GM06990 (cell line): Measurements from ENCODE around the gene PACSIN1.

Source experiments
- DNase-seq: peaks from one replicate; pipeline ENCODE4 v3.0.0-alpha.2; 2011; ENCODE audit not compliant: insufficient read length; ENCODE audit errors: extremely low read depth
- H3K27me3 ChIP-seq: replicated peaks from 2 replicates; pipeline ENCODE4 v1.6.0; 2011; ENCODE audit warnings: low read length; ENCODE audit not compliant: control insufficient read depth, insufficient read depth
- H3K36me3 ChIP-seq: 2 replicates; pipeline ENCODE4 v1.5.1; 2011; ENCODE audit warnings: low read length; ENCODE audit not compliant: control insufficient read depth, insufficient read depth
- H3K4me3 ChIP-seq: replicated peaks from 2 replicates; pipeline ENCODE4 v1.5.1; 2011; ENCODE audit warnings: low read depth, mild to moderate bottlenecking, control low read depth, low read length
- TF ChIP-seq, protein P1 (sequence below): IDR thresholded peaks from 2 replicates; pipeline ENCODE4 v1.5.1; 2011; ENCODE audit warnings: low read length, control low read depth, mild to moderate bottlenecking, inconsistent platforms; ENCODE audit not compliant: insufficient read depth, poor library complexity, severe bottlenecking

PACSIN1 gene

DNA sequence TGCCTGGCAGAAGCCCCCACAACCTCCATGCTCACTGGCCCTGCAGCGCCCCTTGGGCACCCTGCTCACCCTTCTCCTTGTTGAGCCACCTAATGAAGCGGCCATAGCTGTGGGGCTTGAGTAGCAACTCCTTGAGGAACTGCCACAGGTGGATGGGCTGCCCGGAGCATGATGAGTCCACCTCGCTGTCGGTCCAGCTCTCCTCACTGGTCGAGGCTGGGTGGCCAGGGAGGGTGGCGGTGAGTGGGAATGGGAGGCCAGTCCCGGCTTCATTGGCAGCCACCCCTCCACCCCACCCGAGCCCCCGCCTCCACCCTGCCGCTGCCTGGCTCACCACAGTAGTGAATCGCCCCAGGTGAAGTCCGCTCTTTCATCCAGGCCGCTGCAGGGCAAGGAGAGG is 73.3 kb downstream of the PACSIN1 start:
- DNase-seq, result no peak
- H3K27me3 ChIP-seq, result no peaks in the 10 kb centered on the region; the same call in 1 of the 2 replicates
- TF ChIP-seq, protein P1, sequence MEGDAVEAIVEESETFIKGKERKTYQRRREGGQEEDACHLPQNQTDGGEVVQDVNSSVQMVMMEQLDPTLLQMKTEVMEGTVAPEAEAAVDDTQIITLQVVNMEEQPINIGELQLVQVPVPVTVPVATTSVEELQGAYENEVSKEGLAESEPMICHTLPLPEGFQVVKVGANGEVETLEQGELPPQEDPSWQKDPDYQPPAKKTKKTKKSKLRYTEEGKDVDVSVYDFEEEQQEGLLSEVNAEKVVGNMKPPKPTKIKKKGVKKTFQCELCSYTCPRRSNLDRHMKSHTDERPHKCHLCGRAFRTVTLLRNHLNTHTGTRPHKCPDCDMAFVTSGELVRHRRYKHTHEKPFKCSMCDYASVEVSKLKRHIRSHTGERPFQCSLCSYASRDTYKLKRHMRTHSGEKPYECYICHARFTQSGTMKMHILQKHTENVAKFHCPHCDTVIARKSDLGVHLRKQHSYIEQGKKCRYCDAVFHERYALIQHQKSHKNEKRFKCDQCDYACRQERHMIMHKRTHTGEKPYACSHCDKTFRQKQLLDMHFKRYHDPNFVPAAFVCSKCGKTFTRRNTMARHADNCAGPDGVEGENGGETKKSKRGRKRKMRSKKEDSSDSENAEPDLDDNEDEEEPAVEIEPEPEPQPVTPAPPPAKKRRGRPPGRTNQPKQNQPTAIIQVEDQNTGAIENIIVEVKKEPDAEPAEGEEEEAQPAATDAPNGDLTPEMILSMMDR, result no peak
- H3K4me3 ChIP-seq, result no peak overlapping the region
- H3K36me3 ChIP-seq, result no peaks in the 10 kb centered on the region

DNA sequence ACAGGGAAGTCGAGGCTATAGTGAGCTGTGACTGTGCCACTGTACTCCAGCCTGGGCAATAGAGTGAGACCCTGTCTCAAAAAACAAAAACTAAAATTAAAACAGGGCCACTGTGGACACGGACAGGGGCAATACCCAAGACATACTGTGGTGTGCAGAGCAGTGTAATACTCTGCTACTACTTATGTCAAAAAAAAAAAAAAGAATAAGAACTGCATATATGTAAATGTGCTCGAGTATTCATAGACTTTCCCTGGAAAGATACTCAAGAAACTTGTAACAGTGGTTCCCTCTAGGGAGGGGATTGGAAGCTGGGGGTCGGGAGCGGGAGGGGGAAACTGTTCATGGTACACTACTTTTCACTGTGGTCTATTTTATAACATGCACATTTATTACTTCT is 74.3 kb downstream of the PACSIN1 start:
- no peak for DNase-seq
- Histone ChIP-seq H3K27me3 (no peaks in the 10 kb centered on the region; the same call in 1 of the 2 replicates), H3K36me3 (no peaks in the 10 kb centered on the region), H3K4me3 (no peak overlapping the region)
- TF ChIP-seq, protein P1, result no peak

DNA sequence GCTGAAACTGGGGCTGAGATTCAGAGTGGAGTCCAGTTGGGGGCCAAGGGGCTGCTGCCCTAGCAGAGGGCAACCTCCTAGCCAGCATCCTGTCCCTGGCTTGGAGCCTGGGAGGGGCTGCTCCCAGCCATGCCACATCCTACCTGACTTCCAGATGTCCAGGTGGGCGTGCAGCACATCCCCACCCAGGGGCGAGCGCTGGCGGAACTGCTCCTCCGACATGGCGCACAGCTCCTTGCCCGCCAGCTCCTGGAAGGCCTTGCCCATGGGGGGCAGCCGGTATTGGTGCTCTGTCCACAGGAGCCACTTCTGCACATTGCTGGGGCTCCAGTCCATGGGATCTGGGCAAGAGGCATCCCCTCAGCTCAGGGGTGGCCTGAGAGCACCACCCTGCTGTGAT is 75.0 kb downstream of the PACSIN1 start:
- no peaks in the 10 kb centered on the region for H3K36me3 ChIP-seq
- TF ChIP-seq, protein P1, result no peak
- no peak for DNase-seq
- H3K27me3 ChIP-seq, result no peaks in the 10 kb centered on the region; the same call in 1 of the 2 replicates
- no peak overlapping the region for H3K4me3 ChIP-seq

DNA sequence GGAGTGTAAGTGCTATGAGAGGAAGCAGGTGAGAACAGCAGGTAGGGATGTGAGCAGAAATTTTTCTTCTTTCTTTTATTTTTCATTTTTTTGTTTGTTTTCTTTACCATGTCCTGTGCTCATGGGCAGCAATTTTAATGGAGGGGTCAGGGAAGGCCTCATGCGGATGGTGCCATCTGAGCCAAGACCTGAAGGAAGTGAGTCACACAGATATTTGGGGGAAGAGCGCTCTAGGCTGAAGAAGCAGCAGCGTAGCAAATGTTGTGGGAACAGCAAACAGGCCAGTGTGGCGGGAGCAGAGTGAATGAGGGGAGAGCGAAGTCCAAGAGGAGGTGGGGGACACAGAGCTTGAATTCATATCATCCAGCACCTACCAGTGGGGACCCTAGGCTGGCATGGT is 77.5 kb downstream of the PACSIN1 start:
- Histone ChIP-seq H3K4me3 (no peak overlapping the region), H3K36me3 (no peaks in the 10 kb centered on the region), H3K27me3 (no peaks in the 10 kb centered on the region; the same call in 1 of the 2 replicates)
- no peak for DNase-seq
- TF ChIP-seq, protein P1, result no peak

DNA sequence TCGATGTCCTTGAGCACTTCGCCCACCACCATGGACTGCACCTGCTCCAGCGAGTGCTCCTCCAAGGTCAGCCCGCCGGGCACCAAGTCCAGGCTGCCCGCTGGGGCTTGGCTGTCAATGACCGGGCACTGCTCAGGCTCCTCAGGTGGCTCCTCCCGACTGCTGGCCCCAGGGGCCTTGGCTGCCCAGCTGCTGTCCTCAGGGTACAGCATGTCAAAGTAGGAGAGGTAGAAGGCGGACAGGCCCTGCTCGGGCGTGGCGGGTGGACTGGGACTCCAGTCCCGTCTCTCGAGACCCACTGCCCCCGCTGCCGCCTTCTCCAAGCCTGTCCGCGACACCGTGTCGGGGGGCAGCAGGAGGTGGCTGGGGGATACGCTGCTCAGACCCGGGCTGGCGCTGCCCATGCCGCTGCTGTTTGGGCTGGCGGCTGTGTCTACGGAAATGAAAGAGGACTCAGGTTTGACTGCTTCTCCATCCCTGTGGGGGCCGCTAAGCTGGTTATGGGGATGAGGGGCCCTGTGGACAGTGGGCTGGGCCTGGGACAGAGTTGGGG is 78.3 kb downstream of the PACSIN1 start:
- DNase-seq, result no peak
- TF ChIP-seq, protein P1, result no peak
- Histone ChIP-seq H3K36me3 (no peaks in the 10 kb centered on the region), H3K27me3 (no peaks in the 10 kb centered on the region; the same call in 1 of the 2 replicates), H3K4me3 (no peak overlapping the region)
